Stimulated activated naive B cell treated with anti-CD40 and anti-IgM and Interleukin-4, amounts not matched to agents 10 μg/mL and 1 μg/mL and 100 μg/mL, for 72 hours (primary cell): ENCODE data around the gene HOXD4.

Experiments used
- ATAC-seq, 2 donors: fragments of 150-1000 bp; cut with Tn5 transposase; replicated peaks; 2 replicates each; pipeline ENCODE4 v1.10.0; 2021; ENCODE audit warnings: moderate library complexity in 1 of 2
- DNase-seq: peaks from one replicate; pipeline ENCODE4 v3.0.0; 2021
- H3K27ac Mint-ChIP-seq: one replicate; pipeline ENCODE4 v1.8.0; 2022; ENCODE audit warnings: mild to moderate bottlenecking, mixed read lengths
- H3K27me3 Mint-ChIP-seq, 2 donors: one replicate each; pipeline ENCODE4 v1.8.0; 2022; ENCODE audit warnings: mixed read lengths in 2 of 2
- H3K36me3 Mint-ChIP-seq, 2 donors: one replicate each; pipeline ENCODE4 v1.8.0; 2022; ENCODE audit warnings: mixed read lengths in 2 of 2, mild to moderate bottlenecking in 1 of 2
- H3K4me1 Mint-ChIP-seq, 2 donors: one replicate each; pipeline ENCODE4 v1.8.0; 2022; ENCODE audit warnings: mixed read lengths in 2 of 2, mild to moderate bottlenecking in 1 of 2
- H3K4me3 Mint-ChIP-seq, 2 donors: one replicate each; pipeline ENCODE4 v1.8.0; 2022; ENCODE audit warnings: mild to moderate bottlenecking in 2 of 2, mixed read lengths in 2 of 2, moderate library complexity in 1 of 2
- H3K9me3 Mint-ChIP-seq, 2 donors: one replicate each; pipeline ENCODE4 v1.8.0; 2022; ENCODE audit warnings: mixed read lengths in 2 of 2, mild to moderate bottlenecking in 1 of 2

HOXD4 gene

GRCh38 chr2:176109946-176110345 is 41.4 kb upstream of the HOXD4 start:
- DNase-seq = no peak
- no peak for ATAC-seq
- H3K4me3 Mint-ChIP-seq = no peak overlapping the region
- peaks cover 0 to 1% of the 10 kb centered on the region in 2 donors for H3K9me3 Mint-ChIP-seq
- no peak overlapping the region for H3K27ac Mint-ChIP-seq
- peaks cover 66 to 75% of the 10 kb centered on the region in 2 donors for H3K27me3 Mint-ChIP-seq
- H3K4me1 Mint-ChIP-seq = peaks cover 18 to 25% of the 10 kb centered on the region in 2 donors
- peaks cover 3 to 8% of the 10 kb centered on the region in 2 donors for H3K36me3 Mint-ChIP-seq

GRCh38 chr2:176110415-176111308 is 40.7 kb upstream of the HOXD4 start:
- Mint-ChIP-seq H3K4me1 (peaks cover 12 to 18% of the 10 kb centered on the region in 2 donors), H3K27ac (peak overlapping the region; percentile 90), H3K27me3 (peaks cover 61 to 71% of the 10 kb centered on the region in 2 donors), H3K4me3 (peak overlapping the region in 1 of 2 donors; percentile 40), H3K36me3 (peaks cover 2 to 6% of the 10 kb centered on the region in 2 donors), H3K9me3 (no peaks in the 10 kb centered on the region)
- DNase-seq (no peak), ATAC-seq (no peak)

GRCh38 chr2:176111309-176111663 is 40.1 kb upstream of the HOXD4 start:
- ATAC-seq (no peak), DNase-seq (no peak)
- Mint-ChIP-seq H3K27ac (peak overlapping the region; percentile 90), H3K4me3 (peak overlapping the region in 1 of 2 donors; percentile 40), H3K9me3 (no peaks in the 10 kb centered on the region), H3K36me3 (peaks cover under 1 to 2% of the 10 kb centered on the region in 2 donors), H3K4me1 (peaks cover 7 to 13% of the 10 kb centered on the region in 2 donors), H3K27me3 (peaks cover 59 to 71% of the 10 kb centered on the region in 2 donors)

GRCh38 chr2:176111846-176112374 is 39.4 kb upstream of the HOXD4 start:
- Mint-ChIP-seq H3K4me1 (peaks cover 7 to 15% of the 10 kb centered on the region in 2 donors), H3K36me3 (peaks cover 0 to 2% of the 10 kb centered on the region in 2 donors), H3K4me3 (peak overlapping the region in 1 of 2 donors; percentile 13), H3K27ac (peak overlapping the region; percentile 51), H3K9me3 (peaks cover 0 to 2% of the 10 kb centered on the region in 2 donors), H3K27me3 (peaks cover 63 to 74% of the 10 kb centered on the region in 2 donors)
- no peak for ATAC-seq
- no peak for DNase-seq

- peaks cover 0 to 2% of the 10 kb centered on the region in 2 donors for H3K9me3 Mint-ChIP-seq
- H3K36me3 Mint-ChIP-seq = peaks cover 0 to 2% of the 10 kb centered on the region in 2 donors
- peaks cover 66 to 76% of the 10 kb centered on the region in 2 donors for H3K27me3 Mint-ChIP-seq
- peaks cover 7 to 15% of the 10 kb centered on the region in 2 donors for H3K4me1 Mint-ChIP-seq
- peak overlapping the region; percentile 56 for H3K27ac Mint-ChIP-seq
- no peak for ATAC-seq
- H3K4me3 Mint-ChIP-seq = peak overlapping the region; percentile 6 to 8
- DNase-seq = no peak
Observed at GRCh38 chr2:176112375-176113302, 38.7 kb upstream of the HOXD4 start.

- Mint-ChIP-seq H3K27me3 (peaks cover 73 to 83% of the 10 kb centered on the region in 2 donors), H3K4me3 (no peak overlapping the region), H3K4me1 (peaks cover 8 to 11% of the 10 kb centered on the region in 2 donors), H3K9me3 (peaks cover 0 to 2% of the 10 kb centered on the region in 2 donors), H3K36me3 (peaks cover 0 to 2% of the 10 kb centered on the region in 2 donors), H3K27ac (peak overlapping the region; percentile 26)
- DNase-seq (no peak), ATAC-seq (no peak)
Observed at GRCh38 chr2:176114120-176114929, 37.0 kb upstream of the HOXD4 start.

- Mint-ChIP-seq H3K27me3 (peaks cover 75 to 83% of the 10 kb centered on the region in 2 donors), H3K9me3 (peaks cover 0 to 2% of the 10 kb centered on the region in 2 donors), H3K27ac (no peak overlapping the region), H3K36me3 (peaks cover 0 to 2% of the 10 kb centered on the region in 2 donors), H3K4me1 (peaks cover 8 to 11% of the 10 kb centered on the region in 2 donors), H3K4me3 (no peak overlapping the region)
- DNase-seq (no peak), ATAC-seq (no peak)
Observed at GRCh38 chr2:176114930-176115625, 36.3 kb upstream of the HOXD4 start.

GRCh38 chr2:176115883-176116813 is 35.2 kb upstream of the HOXD4 start, which contains the start of gene HOXD10:
Gene HOXD10, plus strand, starts transcription at chr2:176116778. Its CDS starts 56 bp downstream, at chr2:176116834.
- ATAC-seq = no peak
- peaks cover 0 to 2% of the 10 kb centered on the region in 2 donors for H3K36me3 Mint-ChIP-seq
- peaks cover 0 to 2% of the 10 kb centered on the region in 2 donors for H3K9me3 Mint-ChIP-seq

GRCh38 chr2:176117162-176117822 is 34.1 kb upstream of the HOXD4 start:
- peaks cover 0 to 4% of the 10 kb centered on the region in 2 donors for H3K36me3 Mint-ChIP-seq
- no peak overlapping the region for H3K4me3 Mint-ChIP-seq
- H3K27me3 Mint-ChIP-seq = peaks cover 77 to 86% of the 10 kb centered on the region in 2 donors
- H3K27ac Mint-ChIP-seq = peak overlapping the region; percentile 72
- DNase-seq = no peak
- no peak for ATAC-seq
- peaks cover 5 to 7% of the 10 kb centered on the region in 2 donors for H3K4me1 Mint-ChIP-seq
- H3K9me3 Mint-ChIP-seq = peaks cover 0 to 2% of the 10 kb centered on the region in 2 donors

More at GRCh38 chr2:176115883-176116813, 35.2 kb upstream of the HOXD4 start, which contains the start of gene HOXD10:
- peak within 1 kb of the TSS; percentile 72 for H3K27ac Mint-ChIP-seq
- H3K4me1 Mint-ChIP-seq = peaks cover 8 to 9% of the 10 kb centered on the region in 2 donors
- no peak within 1 kb of the TSS for H3K4me3 Mint-ChIP-seq
- H3K27me3 Mint-ChIP-seq = peaks cover 80 to 92% of the 10 kb centered on the region in 2 donors
- DNase-seq = no peak

- peaks cover 6 to 12% of the 10 kb centered on the region in 2 donors for H3K4me1 Mint-ChIP-seq
- no peak for ATAC-seq
- no peak overlapping the region for H3K4me3 Mint-ChIP-seq
- peaks cover 0 to 2% of the 10 kb centered on the region in 2 donors for H3K9me3 Mint-ChIP-seq
- H3K27ac Mint-ChIP-seq = no peak overlapping the region
- peaks cover 0 to 4% of the 10 kb centered on the region in 2 donors for H3K36me3 Mint-ChIP-seq
- DNase-seq = no peak
- H3K27me3 Mint-ChIP-seq = peaks cover 71 to 80% of the 10 kb centered on the region in 2 donors
Observed at GRCh38 chr2:176117823-176118371, 33.5 kb upstream of the HOXD4 start.
